Activated B cell treated with CpG ODN at 0.5 μM for 24 hours (primary cell): ENCODE data around the gene P2RX6. TPM values are rescaled to one million over a fixed set of nuclear protein-coding genes. Genes with fewer than 3 reads are reported as not detected.
A peak's percentile ranks its signal among the peaks of the same experiment; 100 is the strongest.

Experiments
- ATAC-seq: fragments of 200-7000 bp; cut with Tn5 transposase; one replicate; pipeline ENCODE4 v1.10.0; 2021; ENCODE audit warnings: low read depth, mild to moderate bottlenecking, moderate library complexity
- CTCF ChIA-PET: fragments of 350-600 bp; sonication (Branson Sonifier 250); formaldehyde crosslinking; loops from one replicate; lab custom pipeline; 2021; ENCODE audit warnings: antibody characterized with exemption; lab: Charles Lee
- POLR2A ChIA-PET: fragments of 350-600 bp; sonication (Branson Sonifier 250); formaldehyde crosslinking; loops from one replicate; lab custom pipeline; 2021; ENCODE audit warnings: antibody characterized with exemption; lab: Charles Lee
- DNase-seq: peaks from one replicate; pipeline ENCODE4 v3.0.0; 2022
- H3K27ac Mint-ChIP-seq: one replicate; pipeline ENCODE4 v1.8.0; 2020; ENCODE audit warnings: mixed read lengths
- H3K27me3 Mint-ChIP-seq: one replicate; pipeline ENCODE4 v1.8.0; 2021; ENCODE audit warnings: mixed read lengths
- H3K36me3 Mint-ChIP-seq: one replicate; pipeline ENCODE4 v1.8.0; 2021; ENCODE audit warnings: low read depth, mixed read lengths
- H3K4me1 Mint-ChIP-seq: one replicate; pipeline ENCODE4 v1.8.0; 2021; ENCODE audit warnings: mixed read lengths
- H3K4me3 Mint-ChIP-seq: one replicate; pipeline ENCODE4 v1.8.0; 2020; ENCODE audit warnings: mild to moderate bottlenecking, mixed read lengths
- H3K9me3 Mint-ChIP-seq: one replicate; pipeline ENCODE4 v1.8.0; 2020; ENCODE audit warnings: mixed read lengths
- CTCF ChIP-seq: fragments of 200-600 bp; IDR thresholded peaks from one replicate; pipeline ENCODE4 v1.8.0; 2022; ENCODE audit warnings: antibody characterized with exemption, mild to moderate bottlenecking
- intact Hi-C: fragments of 100-400 bp; cut with micrococcal nuclease; formaldehyde crosslinking; loops from one replicate; pipeline ENCODE4 v1.15.1; 2024
- total RNA-seq: library from RNA; stranded (reverse); gene quantifications from 2 replicates; pipeline ENCODE4 v1.2.3, GENCODE V29; 2022

The P2RX6 gene
- total RNA-seq, 1 donor from 2014 or later = 0.67 TPM

GRCh38 chr22:21016644-21017420, 1.9 kb downstream of the P2RX6 start:
- POLR2A ChIA-PET = no interaction called here

GRCh38 chr22:21018314-21018713, 3.3 kb downstream of the P2RX6 start:
- DNase-seq (no peak), ATAC-seq (no peak)
- ChIA-PET POLR2A (no interaction called here), CTCF (no interaction called here)
- Mint-ChIP-seq H3K36me3 (no peaks in the 10 kb centered on the region), H3K27ac (no peak overlapping the region), H3K4me3 (no peak overlapping the region), H3K4me1 (peaks cover 25% of the 10 kb centered on the region), H3K9me3 (no peaks in the 10 kb centered on the region), H3K27me3 (peaks cover 5% of the 10 kb centered on the region)
- no peak for TF ChIP-seq CTCF
- intact Hi-C loops = no loop called here

More at GRCh38 chr22:21016644-21017420, 1.9 kb downstream of the P2RX6 start:
- H3K27me3 Mint-ChIP-seq = peaks cover 5% of the 10 kb centered on the region
- H3K9me3 Mint-ChIP-seq = no peaks in the 10 kb centered on the region
- H3K27ac Mint-ChIP-seq = peak overlapping the region; percentile 35
- TF ChIP-seq CTCF = no peak
- H3K36me3 Mint-ChIP-seq = no peaks in the 10 kb centered on the region
- CTCF ChIA-PET = no interaction called here
- no peak for DNase-seq
- no peak for ATAC-seq
- peaks cover 27% of the 10 kb centered on the region for H3K4me1 Mint-ChIP-seq
- no peak overlapping the region for H3K4me3 Mint-ChIP-seq
- intact Hi-C loops = no loop called here

GRCh38 chr22:21020802-21021429, 6.0 kb downstream of the P2RX6 start:
- intact Hi-C loops = no loop called here
- DNase-seq (no peak), ATAC-seq (peak; percentile 61)
- Mint-ChIP-seq H3K4me3 (no peak overlapping the region), H3K36me3 (no peaks in the 10 kb centered on the region), H3K4me1 (peaks cover 5% of the 10 kb centered on the region), H3K27me3 (peaks cover 5% of the 10 kb centered on the region), H3K9me3 (no peaks in the 10 kb centered on the region), H3K27ac (no peak overlapping the region)
- POLR2A ChIA-PET = no interaction called here
- CTCF ChIA-PET = interaction anchor here (1.0 kb wide), 2 partner anchors 81 to 564 kb away, joined by 3 read pairs; no protein-coding TSS in a partner anchor
- TF ChIP-seq CTCF = no peak

- no peak overlapping the region for H3K4me3 Mint-ChIP-seq
- TF ChIP-seq CTCF = no peak
- ChIA-PET POLR2A (no interaction called here), CTCF (no interaction called here)
- peaks cover 3% of the 10 kb centered on the region for H3K4me1 Mint-ChIP-seq
- peaks cover 5% of the 10 kb centered on the region for H3K27me3 Mint-ChIP-seq
- no peaks in the 10 kb centered on the region for H3K9me3 Mint-ChIP-seq
- H3K27ac Mint-ChIP-seq = no peak overlapping the region
- ATAC-seq = no peak
- no peaks in the 10 kb centered on the region for H3K36me3 Mint-ChIP-seq
- no peak for DNase-seq
- intact Hi-C loops = no loop called here
Observed at GRCh38 chr22:21022507-21022906, 7.5 kb downstream of the P2RX6 start.

- DNase-seq (no peak), ATAC-seq (no peak)
- CTCF ChIA-PET = no interaction called here
- Mint-ChIP-seq H3K27ac (no peak overlapping the region), H3K4me1 (peaks cover 3% of the 10 kb centered on the region), H3K4me3 (no peak overlapping the region), H3K27me3 (peaks cover 5% of the 10 kb centered on the region), H3K9me3 (no peaks in the 10 kb centered on the region), H3K36me3 (no peaks in the 10 kb centered on the region)
- POLR2A ChIA-PET = no interaction called here
- intact Hi-C loops = no loop called here
- no peak for TF ChIP-seq CTCF
Observed at GRCh38 chr22:21022955-21023614, 8.1 kb downstream of the P2RX6 start.
